ENCODE measurements around the gene RDX. TPM values are rescaled to one million over a fixed set of nuclear protein-coding genes. Genes with fewer than 3 reads are reported as not detected.

Gene RDX
- total RNA-seq, 1 donor from 2014 or later = 149 TPM

DNA sequence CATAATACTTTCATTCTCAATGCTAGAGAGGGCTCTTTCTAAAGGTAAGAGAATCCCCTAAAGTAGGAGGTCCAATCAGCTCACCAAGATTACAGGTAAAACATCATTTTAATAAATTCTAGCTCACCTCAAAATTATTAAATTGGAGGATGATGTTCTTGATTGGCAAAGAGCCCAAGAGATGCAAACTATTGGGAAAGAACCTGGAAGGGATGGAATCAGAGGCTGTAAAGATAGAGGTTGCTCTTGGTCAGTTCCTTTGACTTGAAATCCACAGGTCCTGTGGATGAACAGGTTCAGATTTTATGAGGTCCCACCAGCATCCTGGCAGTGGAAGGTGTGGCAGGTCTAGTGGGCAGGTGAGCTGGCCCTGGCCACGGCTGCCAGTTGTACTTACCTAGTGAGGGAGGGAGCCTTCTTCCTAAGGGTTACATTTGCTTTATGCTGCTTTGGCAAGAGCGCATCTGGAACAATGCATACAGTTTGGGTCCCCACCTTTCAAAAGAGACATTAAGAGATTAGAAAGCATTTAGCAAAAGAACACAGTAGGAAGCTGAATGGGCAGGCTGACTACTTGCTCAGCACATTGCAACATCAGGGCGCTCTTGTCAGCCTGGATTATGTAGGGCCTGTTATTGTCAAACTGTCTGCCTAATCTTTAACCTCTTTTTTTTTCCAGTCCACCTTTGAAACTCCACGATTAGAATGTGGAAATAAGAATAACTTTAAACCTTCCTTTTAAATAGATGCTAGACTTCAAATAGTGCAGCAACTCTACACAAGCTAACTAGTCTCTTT is 97.0 kb downstream of the RDX start:
- H3K4me1 Mint-ChIP-seq (ENCODE audit: low read depth) = peaks cover 28% of the 10 kb centered on the region
- no peak overlapping the region for H3K27ac Mint-ChIP-seq (ENCODE audit: unreplicated experiment)

DNA sequence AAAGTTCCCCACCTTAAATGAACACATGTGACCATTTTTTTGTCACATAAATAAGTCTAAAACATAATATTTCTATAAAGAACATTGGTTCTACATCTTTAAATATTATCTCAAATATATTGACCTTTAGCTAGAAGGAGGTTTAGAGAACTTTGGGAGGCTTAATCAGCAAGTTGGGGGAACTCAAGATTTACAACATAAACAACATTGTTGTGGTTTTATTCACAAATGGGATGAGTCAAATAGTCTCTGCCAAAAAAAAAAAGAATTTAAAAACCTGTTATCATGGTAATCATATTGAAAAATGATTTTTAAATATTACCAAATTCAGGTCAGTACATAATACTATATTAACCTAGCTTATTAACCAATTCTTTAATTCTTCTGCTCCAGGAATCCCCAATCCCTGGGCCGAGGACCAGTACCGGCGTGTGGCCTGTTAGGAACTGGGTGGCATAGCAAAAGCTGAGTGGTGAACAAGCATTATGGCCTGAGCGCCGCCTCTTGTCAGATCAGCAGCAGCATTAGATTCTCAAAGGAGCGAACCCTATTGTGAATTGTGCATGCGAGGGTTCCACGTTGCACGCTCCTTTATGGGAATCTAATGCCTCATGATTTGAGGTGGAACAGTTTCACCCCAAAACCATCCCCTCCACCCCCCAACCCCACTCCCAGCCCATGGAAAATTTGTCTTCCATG is 98.2 kb downstream of the RDX start:
- no peaks in the 10 kb centered on the region for H3K36me3 Mint-ChIP-seq (ENCODE audit: low read depth)
- H3K27me3 Mint-ChIP-seq (ENCODE audit: low read depth) = no peaks in the 10 kb centered on the region
- H3K9me3 Mint-ChIP-seq (ENCODE audit: low read depth) = no peaks in the 10 kb centered on the region
- H3K4me1 Mint-ChIP-seq (ENCODE audit: low read depth) = peaks cover 32% of the 10 kb centered on the region
- no peak for DNase-seq (ENCODE audit: low spot score)
- TF ChIP-seq, protein P1, sequence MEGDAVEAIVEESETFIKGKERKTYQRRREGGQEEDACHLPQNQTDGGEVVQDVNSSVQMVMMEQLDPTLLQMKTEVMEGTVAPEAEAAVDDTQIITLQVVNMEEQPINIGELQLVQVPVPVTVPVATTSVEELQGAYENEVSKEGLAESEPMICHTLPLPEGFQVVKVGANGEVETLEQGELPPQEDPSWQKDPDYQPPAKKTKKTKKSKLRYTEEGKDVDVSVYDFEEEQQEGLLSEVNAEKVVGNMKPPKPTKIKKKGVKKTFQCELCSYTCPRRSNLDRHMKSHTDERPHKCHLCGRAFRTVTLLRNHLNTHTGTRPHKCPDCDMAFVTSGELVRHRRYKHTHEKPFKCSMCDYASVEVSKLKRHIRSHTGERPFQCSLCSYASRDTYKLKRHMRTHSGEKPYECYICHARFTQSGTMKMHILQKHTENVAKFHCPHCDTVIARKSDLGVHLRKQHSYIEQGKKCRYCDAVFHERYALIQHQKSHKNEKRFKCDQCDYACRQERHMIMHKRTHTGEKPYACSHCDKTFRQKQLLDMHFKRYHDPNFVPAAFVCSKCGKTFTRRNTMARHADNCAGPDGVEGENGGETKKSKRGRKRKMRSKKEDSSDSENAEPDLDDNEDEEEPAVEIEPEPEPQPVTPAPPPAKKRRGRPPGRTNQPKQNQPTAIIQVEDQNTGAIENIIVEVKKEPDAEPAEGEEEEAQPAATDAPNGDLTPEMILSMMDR (IDR thresholded peaks at IDR 0.05) = no peak
- H3K4me3 Mint-ChIP-seq (ENCODE audit: unreplicated experiment) = no peak overlapping the region
- no peak overlapping the region for H3K27ac Mint-ChIP-seq (ENCODE audit: unreplicated experiment)

More for the DNA sequence above, 97.0 kb downstream of the RDX start:
- Mint-ChIP-seq H3K27me3 (ENCODE audit: low read depth) (no peaks in the 10 kb centered on the region), H3K36me3 (ENCODE audit: low read depth) (no peaks in the 10 kb centered on the region), H3K9me3 (ENCODE audit: low read depth) (no peaks in the 10 kb centered on the region), H3K4me3 (ENCODE audit: unreplicated experiment) (no peak overlapping the region)
- TF ChIP-seq, protein P1 (IDR thresholded peaks at IDR 0.05) = no peak
- no peak for DNase-seq (ENCODE audit: low spot score)

DNA sequence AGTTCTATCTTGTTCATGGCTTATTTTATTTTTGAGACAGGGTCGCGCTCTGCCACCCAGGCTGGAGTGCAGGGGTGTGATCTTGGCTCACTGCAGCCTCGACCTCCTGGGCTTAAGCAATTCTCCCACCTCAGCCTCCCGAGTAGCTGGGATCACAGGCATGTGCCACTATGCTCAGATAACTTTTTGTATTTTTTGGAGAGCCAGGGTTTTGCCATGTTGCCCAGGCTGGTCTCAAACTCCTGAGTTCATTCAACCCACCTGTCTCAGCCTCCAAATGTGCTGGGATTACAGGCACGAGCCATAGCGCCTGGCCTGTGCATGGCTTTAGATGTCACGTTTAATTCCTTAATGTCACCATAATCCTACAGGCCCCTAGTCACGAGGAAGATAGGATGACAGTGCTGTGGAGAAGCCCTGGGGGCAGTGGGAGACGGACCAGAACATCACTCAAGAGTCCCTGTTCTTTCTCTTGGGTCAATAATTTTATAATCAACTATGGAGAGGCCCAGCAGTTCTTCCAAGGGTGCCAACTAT is 99.5 kb downstream of the RDX start:
- Mint-ChIP-seq H3K27me3 (ENCODE audit: low read depth) (no peaks in the 10 kb centered on the region), H3K4me3 (ENCODE audit: unreplicated experiment) (no peak overlapping the region), H3K27ac (ENCODE audit: unreplicated experiment) (peak overlapping the region; percentile 5), H3K4me1 (ENCODE audit: low read depth) (peaks cover 32% of the 10 kb centered on the region), H3K9me3 (ENCODE audit: low read depth) (peaks cover 3% of the 10 kb centered on the region), H3K36me3 (ENCODE audit: low read depth) (peaks cover under 1% of the 10 kb centered on the region)
- no peak for DNase-seq (ENCODE audit: low spot score)
- TF ChIP-seq, protein P1 (IDR thresholded peaks at IDR 0.05) = no peak

DNA sequence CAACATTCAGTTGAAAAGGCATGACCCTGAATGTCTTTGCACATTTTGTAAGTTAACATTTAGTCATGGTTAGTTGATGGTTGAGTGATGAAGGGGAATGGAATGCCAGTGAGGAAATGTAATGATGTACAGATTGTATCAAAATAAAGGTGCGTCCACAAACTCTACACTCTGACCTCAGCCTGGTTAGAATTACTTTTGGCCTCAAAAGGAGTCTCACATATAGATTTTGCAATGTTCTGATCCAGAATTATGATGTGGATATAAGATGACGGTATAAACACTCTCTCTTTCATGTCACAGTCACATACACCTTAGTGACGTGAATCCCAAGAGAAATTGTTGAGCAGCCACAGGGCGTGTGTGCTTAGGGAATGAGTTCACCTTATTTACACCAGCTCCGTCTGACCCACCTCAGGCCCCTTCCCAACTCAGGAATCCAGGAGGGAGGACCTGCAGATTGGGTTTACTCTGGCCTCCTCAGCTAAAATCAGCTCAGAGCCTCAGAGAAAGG is 100.1 kb downstream of the RDX start:
- peaks cover 5% of the 10 kb centered on the region for H3K9me3 Mint-ChIP-seq (ENCODE audit: low read depth)

More for the DNA sequence above, 100.1 kb downstream of the RDX start:
- DNase-seq (ENCODE audit: low spot score) = no peak
- no peaks in the 10 kb centered on the region for H3K27me3 Mint-ChIP-seq (ENCODE audit: low read depth)
- TF ChIP-seq, protein P1 (IDR thresholded peaks at IDR 0.05) = no peak
- peak overlapping the region; percentile 74 for H3K27ac Mint-ChIP-seq (ENCODE audit: unreplicated experiment)
- H3K4me3 Mint-ChIP-seq (ENCODE audit: unreplicated experiment) = no peak overlapping the region
- peaks cover 2% of the 10 kb centered on the region for H3K36me3 Mint-ChIP-seq (ENCODE audit: low read depth)
- peaks cover 30% of the 10 kb centered on the region for H3K4me1 Mint-ChIP-seq (ENCODE audit: low read depth)
